ENCODE results near the gene MKRN1. TPM values are rescaled to one million over a fixed set of nuclear protein-coding genes. Genes with fewer than 3 reads are reported as not detected.

The MKRN1 gene
- total RNA-seq, 2 donors from 2014 or later = 135 to 163 TPM

DNA sequence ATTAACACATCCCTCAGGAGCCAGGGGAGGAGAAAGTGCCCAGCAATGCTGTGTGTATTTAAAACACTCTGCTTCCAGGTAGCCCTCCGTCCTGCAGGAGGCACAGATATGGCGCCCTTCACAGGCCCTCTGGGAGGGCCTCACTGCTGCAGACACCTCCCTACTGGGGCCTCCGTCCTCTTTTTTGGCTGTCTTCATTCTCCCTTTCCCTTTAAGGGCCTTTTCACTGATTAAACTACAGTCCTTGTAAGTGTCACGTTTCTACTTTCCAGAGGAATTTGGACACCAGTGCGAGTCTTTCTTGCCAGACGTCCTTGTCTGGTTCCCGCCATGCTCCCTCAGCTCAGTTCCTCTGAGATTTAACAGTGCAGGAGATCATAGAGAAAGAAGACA lies 39.7 kb upstream of the MKRN1 start:
- peak overlapping the region; percentile 9 for H3K27ac Mint-ChIP-seq
- H3K27me3 ChIP-seq (ENCODE audit: control insufficient read depth, insufficient read depth, low read length, poor library complexity, severe bottlenecking) = no peaks in the 10 kb centered on the region
- no peak overlapping the region for H3K4me3 Mint-ChIP-seq
- no peak overlapping the region for H3K9ac ChIP-seq (ENCODE audit: extremely low read depth, low read length, poor library complexity, severe bottlenecking)
- no peak overlapping the region for H3K4me3 ChIP-seq (ENCODE audit: low read length)
- H3K4me1 ChIP-seq (ENCODE audit: control insufficient read depth, insufficient read depth, low read length) = no peaks in the 10 kb centered on the region
- no peaks in the 10 kb centered on the region for H3K9me3 Mint-ChIP-seq
- WGBS, 2 experiments (ENCODE audit: insufficient coverage in 1 of 2, insufficient read length in 1 of 2) = 80 to 85% methylated on average over 5 to 7 of the region's 7 CpGs
- peak overlapping the region; percentile 73 for H3K27ac ChIP-seq (ENCODE audit: low read depth, low read length)
- no peaks in the 10 kb centered on the region for H3K9me3 ChIP-seq (ENCODE audit: control insufficient read depth, low read length)
- peaks cover 12% of the 10 kb centered on the region for H3K36me3 Mint-ChIP-seq (ENCODE audit: low read depth)
- H3K36me3 ChIP-seq (ENCODE audit: control insufficient read depth, insufficient read depth, low read length) = peaks cover 13% of the 10 kb centered on the region
- peak; percentile 69 for DNase-seq
- H3K27me3 Mint-ChIP-seq (ENCODE audit: insufficient read depth) = no peaks in the 10 kb centered on the region
- H3K4me1 Mint-ChIP-seq = peaks cover 14% of the 10 kb centered on the region
- TF ChIP-seq, protein P1, sequence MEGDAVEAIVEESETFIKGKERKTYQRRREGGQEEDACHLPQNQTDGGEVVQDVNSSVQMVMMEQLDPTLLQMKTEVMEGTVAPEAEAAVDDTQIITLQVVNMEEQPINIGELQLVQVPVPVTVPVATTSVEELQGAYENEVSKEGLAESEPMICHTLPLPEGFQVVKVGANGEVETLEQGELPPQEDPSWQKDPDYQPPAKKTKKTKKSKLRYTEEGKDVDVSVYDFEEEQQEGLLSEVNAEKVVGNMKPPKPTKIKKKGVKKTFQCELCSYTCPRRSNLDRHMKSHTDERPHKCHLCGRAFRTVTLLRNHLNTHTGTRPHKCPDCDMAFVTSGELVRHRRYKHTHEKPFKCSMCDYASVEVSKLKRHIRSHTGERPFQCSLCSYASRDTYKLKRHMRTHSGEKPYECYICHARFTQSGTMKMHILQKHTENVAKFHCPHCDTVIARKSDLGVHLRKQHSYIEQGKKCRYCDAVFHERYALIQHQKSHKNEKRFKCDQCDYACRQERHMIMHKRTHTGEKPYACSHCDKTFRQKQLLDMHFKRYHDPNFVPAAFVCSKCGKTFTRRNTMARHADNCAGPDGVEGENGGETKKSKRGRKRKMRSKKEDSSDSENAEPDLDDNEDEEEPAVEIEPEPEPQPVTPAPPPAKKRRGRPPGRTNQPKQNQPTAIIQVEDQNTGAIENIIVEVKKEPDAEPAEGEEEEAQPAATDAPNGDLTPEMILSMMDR (conservative IDR thresholded peaks at IDR 0.05) = no peak

DNA sequence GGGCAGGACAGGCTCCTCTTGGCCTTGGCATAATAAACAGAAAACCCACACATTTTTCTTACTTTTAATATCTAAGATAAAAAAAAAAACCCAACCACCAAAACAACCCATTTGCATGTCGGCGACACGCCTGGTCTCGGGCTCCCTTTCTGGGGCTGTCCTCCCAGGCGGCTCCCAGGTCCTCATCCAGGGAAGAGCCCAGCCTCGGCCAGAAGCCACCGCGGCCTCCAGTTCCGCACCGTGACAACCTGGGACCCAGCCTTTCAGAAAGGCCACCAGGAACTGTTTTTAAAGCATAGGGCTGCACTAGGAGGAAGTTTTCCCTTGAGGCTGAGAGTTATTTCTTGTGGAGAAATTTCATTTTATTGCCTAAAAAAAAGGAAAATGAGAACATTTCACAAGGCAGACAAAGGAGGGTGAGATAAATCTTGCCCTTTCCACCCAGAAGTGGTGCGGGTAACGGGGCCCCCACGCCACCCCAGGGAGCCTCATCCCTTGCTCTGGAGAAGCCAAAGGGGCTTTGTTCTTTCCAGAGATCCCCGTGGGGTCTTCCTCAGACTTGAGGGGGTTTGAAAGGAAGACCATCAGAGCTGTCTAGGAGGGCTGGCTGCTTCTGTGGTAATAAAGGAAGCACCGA lies 39.2 kb upstream of the MKRN1 start:
- H3K27me3 ChIP-seq (ENCODE audit: control insufficient read depth, insufficient read depth, low read length, poor library complexity, severe bottlenecking) = no peaks in the 10 kb centered on the region
- no peaks in the 10 kb centered on the region for H3K27me3 Mint-ChIP-seq (ENCODE audit: insufficient read depth)
- H3K27ac ChIP-seq (ENCODE audit: low read depth, low read length) = peak overlapping the region; percentile 73
- H3K4me1 Mint-ChIP-seq = peaks cover 14% of the 10 kb centered on the region
- H3K36me3 ChIP-seq (ENCODE audit: control insufficient read depth, insufficient read depth, low read length) = peaks cover 13% of the 10 kb centered on the region
- DNase-seq = no peak
- H3K4me3 ChIP-seq (ENCODE audit: low read length) = no peak overlapping the region
- H3K9me3 ChIP-seq (ENCODE audit: control insufficient read depth, low read length) = no peaks in the 10 kb centered on the region
- no peaks in the 10 kb centered on the region for H3K9me3 Mint-ChIP-seq
- no peak overlapping the region for H3K27ac Mint-ChIP-seq
- 84% methylated on average over 12 to 15 of the region's 15 CpGs for WGBS, 2 experiments (ENCODE audit: insufficient coverage in 1 of 2, insufficient read length in 1 of 2)
- no peak overlapping the region for H3K4me3 Mint-ChIP-seq
- TF ChIP-seq, protein P1 (conservative IDR thresholded peaks at IDR 0.05) = no peak
- peaks cover 12% of the 10 kb centered on the region for H3K36me3 Mint-ChIP-seq (ENCODE audit: low read depth)
- no peaks in the 10 kb centered on the region for H3K4me1 ChIP-seq (ENCODE audit: control insufficient read depth, insufficient read depth, low read length)
- H3K9ac ChIP-seq (ENCODE audit: extremely low read depth, low read length, poor library complexity, severe bottlenecking) = no peak overlapping the region

DNA sequence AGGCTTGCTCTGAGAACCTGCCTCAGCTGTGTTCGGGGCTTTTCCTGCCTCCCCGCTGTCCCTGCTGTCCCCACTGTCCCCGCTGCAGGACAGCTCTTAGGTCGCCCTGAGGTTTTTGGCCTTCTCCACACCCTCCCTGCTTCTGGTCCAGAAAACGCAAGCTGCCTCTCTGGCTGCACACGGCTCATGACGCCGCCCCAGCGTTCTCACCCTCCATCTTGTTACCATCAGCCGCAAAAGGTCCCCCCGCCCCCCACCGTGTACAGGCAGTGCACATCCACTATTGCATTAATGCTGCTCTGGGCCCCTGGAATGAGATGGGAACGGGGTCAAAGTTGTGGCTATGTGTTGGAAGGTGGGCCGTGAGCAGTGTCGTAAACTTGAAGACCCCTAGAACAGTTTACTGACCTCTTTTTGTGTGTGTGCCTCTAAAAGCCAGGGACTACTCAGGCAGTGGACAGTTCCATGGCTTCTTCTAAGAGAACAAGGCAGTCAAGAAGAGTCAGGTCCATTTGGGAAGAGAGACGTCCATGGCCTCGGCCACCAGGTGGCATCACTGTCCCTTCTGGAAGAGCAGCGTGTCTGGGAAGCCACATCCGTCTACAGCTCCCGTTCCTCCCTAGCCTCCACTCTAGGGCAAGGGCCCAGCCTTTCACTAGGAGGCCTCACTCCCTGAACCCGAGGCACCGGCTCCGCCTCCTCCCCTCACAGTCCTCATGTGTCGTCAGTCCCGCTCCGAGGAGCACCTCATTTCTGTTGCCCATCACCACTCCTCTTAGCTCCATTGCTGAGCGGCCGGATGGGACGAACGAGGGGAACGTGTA lies 38.5 kb upstream of the MKRN1 start:
- Mint-ChIP-seq H3K27ac (no peak overlapping the region), H3K27me3 (ENCODE audit: insufficient read depth) (no peaks in the 10 kb centered on the region), H3K9me3 (no peaks in the 10 kb centered on the region), H3K4me3 (no peak overlapping the region), H3K4me1 (peaks cover 14% of the 10 kb centered on the region), H3K36me3 (ENCODE audit: low read depth) (peaks cover 7% of the 10 kb centered on the region)
- H3K9me3 ChIP-seq (ENCODE audit: control insufficient read depth, low read length) = no peaks in the 10 kb centered on the region
- 54 to 63% methylated on average over 22 to 31 of the region's 31 CpGs for WGBS, 2 experiments (ENCODE audit: insufficient coverage in 1 of 2, insufficient read length in 1 of 2)
- peaks cover 8% of the 10 kb centered on the region for H3K36me3 ChIP-seq (ENCODE audit: control insufficient read depth, insufficient read depth, low read length)
- H3K27ac ChIP-seq (ENCODE audit: low read depth, low read length) = no peak overlapping the region
- no peaks in the 10 kb centered on the region for H3K27me3 ChIP-seq (ENCODE audit: control insufficient read depth, insufficient read depth, low read length, poor library complexity, severe bottlenecking)
- no peak overlapping the region for H3K9ac ChIP-seq (ENCODE audit: extremely low read depth, low read length, poor library complexity, severe bottlenecking)
- no peaks in the 10 kb centered on the region for H3K4me1 ChIP-seq (ENCODE audit: control insufficient read depth, insufficient read depth, low read length)
- peak; percentile 99 for DNase-seq
- H3K4me3 ChIP-seq (ENCODE audit: low read length) = no peak overlapping the region
- TF ChIP-seq, protein P1 (conservative IDR thresholded peaks at IDR 0.05) = peak; percentile 95

Measured in endodermal cell (in vitro differentiated cells).